RWPE1 (cell line): Measurements from ENCODE around the gene TMEM234.
A peak's percentile ranks its signal among the peaks of the same experiment; 100 is the strongest.

Source experiments
- CTCF ChIA-PET: fragments of 350-600 bp; sonication (Branson Sonifier 250); formaldehyde crosslinking; extraction: SDS; loops from one replicate; lab custom pipeline; 2021; lab: Yijun Ruan, JAX
- POLR2A ChIA-PET: fragments of 400-600 bp; formaldehyde crosslinking; extraction: SDS; loops from one replicate; lab custom pipeline; 2020; ENCODE audit warnings: antibody characterized with exemption; ENCODE audit not compliant: low non-redundant PET; lab: Yijun Ruan, JAX
- DNase-seq: peaks from one replicate; pipeline ENCODE4 v3.0.0; 2012; ENCODE audit warnings: low spot score
- H3K27ac ChIP-seq: fragments of 450-650 bp; 2 replicates; pipeline ENCODE4 v1.5.1; 2017
- TF ChIP-seq, protein P1 (sequence below): fragments of 450-650 bp; conservative IDR thresholded peaks from 2 replicates; pipeline ENCODE4 v1.5.1; 2017; ENCODE audit warnings: low read depth, mild to moderate bottlenecking

TMEM234 gene

DNA sequence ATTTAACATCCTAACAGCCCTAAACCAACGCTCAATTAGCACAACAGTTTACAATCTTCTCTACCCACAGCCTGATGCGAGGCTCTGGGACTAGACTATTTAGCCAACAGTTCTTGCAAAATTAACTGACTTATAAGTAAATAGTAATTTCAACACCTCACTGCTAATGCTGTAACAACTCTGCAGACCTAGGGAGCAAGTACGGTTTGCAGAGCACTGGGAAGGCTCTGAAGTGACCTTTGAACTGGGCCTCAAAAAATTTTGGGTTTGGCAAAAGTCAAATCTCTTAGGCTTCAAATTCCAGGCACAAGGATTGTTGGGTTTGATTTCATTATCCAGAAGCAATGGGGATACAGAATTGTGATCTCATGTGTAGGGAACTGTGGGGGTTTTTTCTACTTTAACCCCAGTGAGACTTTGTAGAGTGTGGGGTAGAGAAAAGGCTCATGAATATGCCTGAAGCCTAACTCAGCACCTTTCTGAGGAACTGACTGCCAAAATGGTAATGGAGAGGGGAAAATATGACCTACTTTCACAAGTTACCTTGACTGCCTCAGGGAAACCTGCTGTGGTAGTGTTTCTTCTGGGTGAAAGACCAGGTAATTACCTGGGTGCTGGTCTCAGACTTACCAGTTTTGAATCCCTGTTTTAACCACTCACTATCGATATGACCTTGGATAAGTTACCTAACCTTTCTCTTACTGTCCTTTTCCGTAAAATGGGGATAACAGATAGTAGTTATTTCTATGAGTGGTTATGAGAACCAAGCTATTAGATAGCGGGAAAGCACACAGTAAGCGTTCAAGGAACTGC, 43.6 kb downstream of the TMEM234 start:
- ChIA-PET CTCF (interaction anchor here (0.6 to 0.8 kb wide), 4 partner anchors 43 to 63 kb away, joined by 3 to 5 read pairs (median 4); no protein-coding TSS in a partner anchor), POLR2A (interaction anchor here (1.0 kb wide), 1 partner anchor 27 kb away, joined by 5 read pairs; the partner anchor contains the start of gene IQCC)
- no peak for DNase-seq
- peak overlapping the region; percentile 98 for H3K27ac ChIP-seq
- TF ChIP-seq, protein P1, sequence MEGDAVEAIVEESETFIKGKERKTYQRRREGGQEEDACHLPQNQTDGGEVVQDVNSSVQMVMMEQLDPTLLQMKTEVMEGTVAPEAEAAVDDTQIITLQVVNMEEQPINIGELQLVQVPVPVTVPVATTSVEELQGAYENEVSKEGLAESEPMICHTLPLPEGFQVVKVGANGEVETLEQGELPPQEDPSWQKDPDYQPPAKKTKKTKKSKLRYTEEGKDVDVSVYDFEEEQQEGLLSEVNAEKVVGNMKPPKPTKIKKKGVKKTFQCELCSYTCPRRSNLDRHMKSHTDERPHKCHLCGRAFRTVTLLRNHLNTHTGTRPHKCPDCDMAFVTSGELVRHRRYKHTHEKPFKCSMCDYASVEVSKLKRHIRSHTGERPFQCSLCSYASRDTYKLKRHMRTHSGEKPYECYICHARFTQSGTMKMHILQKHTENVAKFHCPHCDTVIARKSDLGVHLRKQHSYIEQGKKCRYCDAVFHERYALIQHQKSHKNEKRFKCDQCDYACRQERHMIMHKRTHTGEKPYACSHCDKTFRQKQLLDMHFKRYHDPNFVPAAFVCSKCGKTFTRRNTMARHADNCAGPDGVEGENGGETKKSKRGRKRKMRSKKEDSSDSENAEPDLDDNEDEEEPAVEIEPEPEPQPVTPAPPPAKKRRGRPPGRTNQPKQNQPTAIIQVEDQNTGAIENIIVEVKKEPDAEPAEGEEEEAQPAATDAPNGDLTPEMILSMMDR = no peak

- H3K27ac ChIP-seq = peak overlapping the region; percentile 29; the same call in 1 of the 2 replicates
- TF ChIP-seq, protein P1 = no peak
- peak; percentile 44 for DNase-seq
- CTCF ChIA-PET = interaction anchor here (0.6 to 0.8 kb wide), 2 partner anchors 9 to 72 kb away, joined by 3 to 4 read pairs; no protein-coding TSS in a partner anchor
- POLR2A ChIA-PET = no interaction called here
Observed at GRCh38 chr1:32172621-32173245, 49.4 kb downstream of the TMEM234 start.

- CTCF ChIA-PET = no interaction called here
- no peak overlapping the region for H3K27ac ChIP-seq
- POLR2A ChIA-PET = no interaction called here
- TF ChIP-seq, protein P1 = no peak
- DNase-seq = no peak
Observed at GRCh38 chr1:32170991-32171390, 51.2 kb downstream of the TMEM234 start.
